ENCODE measurements around the gene CEP295NL.
"Not testable (repeated sequence)": the region's sequence is repeated elsewhere in the genome, so short reads cannot be mapped to it uniquely, and the experiment has no call there.

CEP295NL gene

GRCh38 chr17:78891406-78892061, 11.5 kb downstream of the CEP295NL start:
- no peak for DNase-seq (ENCODE audit: low read depth)
- no peak for TF ChIP-seq CTCF (IDR thresholded peaks at IDR 0.05; ENCODE audit: control insufficient read depth, insufficient read depth, low read depth, low read length, missing control alignments)
- no peak overlapping the region for H3K4me3 ChIP-seq (ENCODE audit: control insufficient read depth, low read depth, low read length)

- H3K4me3 ChIP-seq (ENCODE audit: control insufficient read depth, low read depth, low read length) = no peak overlapping the region
- DNase-seq (ENCODE audit: low read depth) = no peak
- no peak for TF ChIP-seq CTCF (IDR thresholded peaks at IDR 0.05; ENCODE audit: control insufficient read depth, insufficient read depth, low read depth, low read length, missing control alignments)
Observed at GRCh38 chr17:78890498-78890897, 12.5 kb downstream of the CEP295NL start.

GRCh38 chr17:78890096-78890495, 12.9 kb downstream of the CEP295NL start:
- H3K4me3 ChIP-seq (ENCODE audit: control insufficient read depth, low read depth, low read length); DNase-seq (ENCODE audit: low read depth): not testable (repeated sequence)

GRCh38 chr17:78889531-78889930, 13.5 kb downstream of the CEP295NL start:
- no peak overlapping the region for H3K4me3 ChIP-seq (ENCODE audit: control insufficient read depth, low read depth, low read length)
- no peak for DNase-seq (ENCODE audit: low read depth)
- TF ChIP-seq CTCF (IDR thresholded peaks at IDR 0.05; ENCODE audit: control insufficient read depth, insufficient read depth, low read depth, low read length, missing control alignments) = no peak

- no peak for TF ChIP-seq CTCF (IDR thresholded peaks at IDR 0.05; ENCODE audit: control insufficient read depth, insufficient read depth, low read depth, low read length, missing control alignments)
- H3K4me3 ChIP-seq (ENCODE audit: control insufficient read depth, low read depth, low read length) = no peak overlapping the region
- no peak for DNase-seq (ENCODE audit: low read depth)
Observed at GRCh38 chr17:78888941-78889518, 14.0 kb downstream of the CEP295NL start.

GRCh38 chr17:78886954-78887353, 16.0 kb downstream of the CEP295NL start:
- no peak for TF ChIP-seq CTCF (IDR thresholded peaks at IDR 0.05; ENCODE audit: control insufficient read depth, insufficient read depth, low read depth, low read length, missing control alignments)
- H3K4me3 ChIP-seq (ENCODE audit: control insufficient read depth, low read depth, low read length) = no peak overlapping the region
- DNase-seq (ENCODE audit: low read depth) = no peak

GRCh38 chr17:78885956-78886355, 17.0 kb downstream of the CEP295NL start:
- H3K4me3 ChIP-seq (ENCODE audit: control insufficient read depth, low read depth, low read length) = no peak overlapping the region
- TF ChIP-seq CTCF (IDR thresholded peaks at IDR 0.05; ENCODE audit: control insufficient read depth, insufficient read depth, low read depth, low read length, missing control alignments) = no peak
- DNase-seq (ENCODE audit: low read depth) = no peak

All from AG09309 (cell line).